Glutamatergic neuron (in vitro differentiated cells): ENCODE measurements around the gene CEP112. TPM values are rescaled to one million over a fixed set of nuclear protein-coding genes. Genes with fewer than 3 reads are reported as not detected.
"Not testable (repeated sequence)": the region's sequence is repeated elsewhere in the genome, so short reads cannot be mapped to it uniquely, and the experiment has no call there.

Source experiments
- DNase-seq: peaks from one replicate; pipeline ENCODE4 v3.0.0; 2022
- H3K27ac Mint-ChIP-seq: one replicate; pipeline ENCODE4 v1.8.0; 2020; ENCODE audit warnings: mild to moderate bottlenecking, mixed read lengths, inconsistent platforms; ENCODE audit not compliant: unreplicated experiment
- H3K27me3 Mint-ChIP-seq: one replicate; pipeline ENCODE4 v1.8.0; 2020; ENCODE audit warnings: mild to moderate bottlenecking, moderate library complexity, mixed read lengths, inconsistent platforms; ENCODE audit not compliant: unreplicated experiment
- H3K36me3 Mint-ChIP-seq: one replicate; pipeline ENCODE4 v1.8.0; 2020; ENCODE audit warnings: mild to moderate bottlenecking, mixed read lengths, inconsistent platforms; ENCODE audit not compliant: unreplicated experiment
- H3K4me1 Mint-ChIP-seq: one replicate; pipeline ENCODE4 v1.8.0; 2020; ENCODE audit warnings: mild to moderate bottlenecking, low read depth, mixed read lengths, inconsistent platforms; ENCODE audit not compliant: unreplicated experiment
- H3K4me3 Mint-ChIP-seq: one replicate; pipeline ENCODE4 v1.8.0; 2020; ENCODE audit warnings: mild to moderate bottlenecking, mixed read lengths, inconsistent platforms; ENCODE audit not compliant: unreplicated experiment
- H3K9me3 Mint-ChIP-seq: one replicate; pipeline ENCODE4 v1.8.0; 2020; ENCODE audit warnings: mild to moderate bottlenecking, moderate library complexity, mixed read lengths, inconsistent platforms; ENCODE audit not compliant: unreplicated experiment
- CTCF ChIP-seq: fragments of 200-600 bp; sonication (generic); IDR thresholded peaks from one replicate; pipeline ENCODE4 v1.5.0; 2021; ENCODE audit not compliant: partially characterized antibody, unreplicated experiment
- total RNA-seq: library from RNA; stranded (reverse); fragmentation: NEBNext Ultra II Directional; extraction: Animal tissue kit (Norgen Biotek cat#: 25700); gene quantifications from one replicate; pipeline ENCODE4 v1.2.1, GENCODE V29; 2021; ENCODE audit not compliant: unreplicated experiment

Gene CEP112
- total RNA-seq, 1 donor from 2014 or later, result 8.5 TPM

- Mint-ChIP-seq H3K27me3 (no peaks in the 10 kb centered on the region), H3K27ac (no peak overlapping the region), H3K4me1 (no peaks in the 10 kb centered on the region), H3K4me3 (no peak overlapping the region), H3K9me3 (peaks cover 2% of the 10 kb centered on the region), H3K36me3 (no peaks in the 10 kb centered on the region)
- TF ChIP-seq CTCF, result no peak
- no peak for DNase-seq
Measured at GRCh38 chr17:65688307-65688706, 503.6 kb downstream of the CEP112 start.

- peaks cover 1% of the 10 kb centered on the region for H3K27me3 Mint-ChIP-seq
- H3K4me3 Mint-ChIP-seq, result no peak overlapping the region
- H3K9me3 Mint-ChIP-seq, result no peaks in the 10 kb centered on the region
- no peaks in the 10 kb centered on the region for H3K36me3 Mint-ChIP-seq
- no peak for DNase-seq
- H3K27ac Mint-ChIP-seq, result no peak overlapping the region
- TF ChIP-seq CTCF, result no peak
- no peaks in the 10 kb centered on the region for H3K4me1 Mint-ChIP-seq
Measured at GRCh38 chr17:65685110-65685509, 506.8 kb downstream of the CEP112 start.

GRCh38 chr17:65684631-65685030 lies 507.3 kb downstream of the CEP112 start:
- H3K36me3 Mint-ChIP-seq, result no peaks in the 10 kb centered on the region

GRCh38 chr17:65683428-65683827 lies 508.5 kb downstream of the CEP112 start:
- no peaks in the 10 kb centered on the region for H3K9me3 Mint-ChIP-seq
- no peak for TF ChIP-seq CTCF
- no peak overlapping the region for H3K27ac Mint-ChIP-seq
- H3K4me3 Mint-ChIP-seq, result no peak overlapping the region
- no peak for DNase-seq
- no peaks in the 10 kb centered on the region for H3K36me3 Mint-ChIP-seq
- H3K27me3 Mint-ChIP-seq, result peaks cover 1% of the 10 kb centered on the region
- H3K4me1 Mint-ChIP-seq, result no peaks in the 10 kb centered on the region

More at GRCh38 chr17:65684631-65685030, 507.3 kb downstream of the CEP112 start:
- Mint-ChIP-seq H3K4me1 (no peaks in the 10 kb centered on the region), H3K9me3 (no peaks in the 10 kb centered on the region), H3K27me3 (peaks cover 1% of the 10 kb centered on the region), H3K4me3 (no peak overlapping the region), H3K27ac (no peak overlapping the region)
- TF ChIP-seq CTCF, result no peak
- no peak for DNase-seq

- H3K27me3 Mint-ChIP-seq, H3K9me3 Mint-ChIP-seq, H3K27ac Mint-ChIP-seq, H3K4me1 Mint-ChIP-seq, H3K4me3 Mint-ChIP-seq, H3K36me3 Mint-ChIP-seq, DNase-seq: not testable (repeated sequence)
Measured at GRCh38 chr17:65681763-65682162, 510.2 kb downstream of the CEP112 start.
